Measurements from ENCODE around the gene CEMIP. TPM values are rescaled to one million over a fixed set of nuclear protein-coding genes. Genes with fewer than 3 reads are reported as not detected.

The CEMIP gene
- total and polyA plus RNA-seq, 2 of the 4 experiments (the other 2 are of a cell fraction): 63.8 to 78.0 TPM

GRCh38 chr15:80866936-80867335, 87.8 kb downstream of the CEMIP start:
- in situ Hi-C loops (cut with MboI; ENCODE audit: low sequenced_read_pairs) (no loop called here), intact Hi-C loops (cut with micrococcal nuclease) (no loop called here), dilution Hi-C loops (cut with HindIII; ENCODE audit: low sequenced_read_pairs, unreplicated experiment) (no loop called here)
- no peak for ATAC-seq (ENCODE audit: low read depth)
- 0 out of 2 replicates have a peak overlapping the region, but pooled peaks have one; percentile 23 for H3K23ac ChIP-seq (ENCODE audit: low read depth, low read length)
- H4K20me1 ChIP-seq (ENCODE audit: insufficient read depth, low read length): peaks cover 85% of the 10 kb centered on the region
- no peak overlapping the region for H3K4me2 ChIP-seq (ENCODE audit: low read depth, low read length)
- no peak overlapping the region for H4K8ac ChIP-seq (ENCODE audit: low read depth in 2 of 2, low read length in 2 of 2)
- H2AFZ ChIP-seq (replicated peaks; ENCODE audit: low read length, poor library complexity): no peak overlapping the region
- no peak overlapping the region for H3K9ac ChIP-seq (ENCODE audit: low read depth, low read length)
- H2BK5ac ChIP-seq (ENCODE audit: low read depth, low read length, poor library complexity, severe bottlenecking): no peak overlapping the region
- no peak overlapping the region for H3K4me3 ChIP-seq (ENCODE audit: insufficient read depth, low read depth, low read length)
- TF ChIP-seq RFX5 (IDR thresholded peaks at IDR 0.05; ENCODE audit: low read depth, low read length) (no peak), FOS (IDR thresholded peaks at IDR 0.05; ENCODE audit: low read depth, low read length) (no peak), CTCF (conservative IDR thresholded peaks at IDR 0.05; ENCODE audit: low read depth, low read length) (no peak), POLR2A (IDR thresholded peaks at IDR 0.05; ENCODE audit: low read depth, low read length) (no peak), CEBPB (IDR thresholded peaks at IDR 0.05; ENCODE audit: low read depth, low read length) (no peak), RCOR1 (IDR thresholded peaks at IDR 0.05; ENCODE audit: insufficient replicate concordance, low read length) (no peak), CHD1 (IDR thresholded peaks at IDR 0.05; ENCODE audit: low read depth, low read length) (no peak)
- peaks cover 4% of the 10 kb centered on the region; the same call in 1 of the 2 replicates for H3K9me1 ChIP-seq (ENCODE audit: insufficient read depth, low read length)
- H3K36me3 ChIP-seq (ENCODE audit: control insufficient read depth, insufficient read depth, low read length): peaks cover 71% of the 10 kb centered on the region
- H3K18ac ChIP-seq (ENCODE audit: low read depth, low read length): no peak overlapping the region
- no peak overlapping the region for H2BK120ac ChIP-seq (ENCODE audit: low read depth, low read length)
- H3K4me1 ChIP-seq (ENCODE audit: control insufficient read depth, insufficient read depth, low read length): peaks cover 2% of the 10 kb centered on the region; the same call in 1 of the 2 replicates
- no peak overlapping the region for H2AK5ac ChIP-seq (ENCODE audit: low read depth, low read length)
- no peak overlapping the region for H3K4ac ChIP-seq (ENCODE audit: low read depth, low read length)
- no peak overlapping the region for H3K14ac ChIP-seq (replicated peaks; ENCODE audit: low read depth, low read length)
- DNase-seq: no peak
- no peak overlapping the region for H3K27ac ChIP-seq (ENCODE audit: insufficient read depth, low read length)
- H2AK9ac ChIP-seq (replicated peaks; ENCODE audit: low read depth, low read length, poor library complexity): no peak overlapping the region
- no peaks in the 10 kb centered on the region for H3K9me3 ChIP-seq (ENCODE audit: control insufficient read depth, insufficient read depth, low read length)
- CTCF ChIA-PET: interaction anchor here (0.5 kb wide), 1 partner anchor 16 kb away, joined by 3 read pairs; no protein-coding TSS in a partner anchor
- POLR2A ChIA-PET (ENCODE audit: unreplicated experiment): no interaction called here
- H4K91ac ChIP-seq (ENCODE audit: insufficient read depth, low read depth, low read length): no peak overlapping the region
- H4K5ac ChIP-seq (ENCODE audit: low read depth, low read length): no peak overlapping the region
- WGBS, 2 experiments (ENCODE audit: extremely low coverage in 2 of 2, insufficient read length in 1 of 2): no CpG with 5 or more reads among the region's 2 CpGs
- no peaks in the 10 kb centered on the region for H3K27me3 ChIP-seq (ENCODE audit: control insufficient read depth, insufficient read depth, low read length)
- no TSS peak for BruUV-seq (replicated peaks)
- peaks cover 0 to 17% of the 10 kb centered on the region in 2 experiments; a peak in 2 of 4 replicates for H3K79me1 ChIP-seq (ENCODE audit: low read depth in 1 of 2, low read length in 2 of 2)
- H2BK15ac ChIP-seq (ENCODE audit: low read depth, low read length): no peak overlapping the region
- H2BK20ac ChIP-seq (ENCODE audit: low read depth, low read length): no peak overlapping the region
- H3K56ac ChIP-seq (ENCODE audit: extremely low read depth, insufficient read depth, low read length): no peak overlapping the region

Measured in IMR-90 (cell line).